ENCODE data around the gene CHTF18.

GRCh38 chr16:778909-779527 lies 9.4 kb upstream of the CHTF18 start:
- TF ChIP-seq, protein P1, sequence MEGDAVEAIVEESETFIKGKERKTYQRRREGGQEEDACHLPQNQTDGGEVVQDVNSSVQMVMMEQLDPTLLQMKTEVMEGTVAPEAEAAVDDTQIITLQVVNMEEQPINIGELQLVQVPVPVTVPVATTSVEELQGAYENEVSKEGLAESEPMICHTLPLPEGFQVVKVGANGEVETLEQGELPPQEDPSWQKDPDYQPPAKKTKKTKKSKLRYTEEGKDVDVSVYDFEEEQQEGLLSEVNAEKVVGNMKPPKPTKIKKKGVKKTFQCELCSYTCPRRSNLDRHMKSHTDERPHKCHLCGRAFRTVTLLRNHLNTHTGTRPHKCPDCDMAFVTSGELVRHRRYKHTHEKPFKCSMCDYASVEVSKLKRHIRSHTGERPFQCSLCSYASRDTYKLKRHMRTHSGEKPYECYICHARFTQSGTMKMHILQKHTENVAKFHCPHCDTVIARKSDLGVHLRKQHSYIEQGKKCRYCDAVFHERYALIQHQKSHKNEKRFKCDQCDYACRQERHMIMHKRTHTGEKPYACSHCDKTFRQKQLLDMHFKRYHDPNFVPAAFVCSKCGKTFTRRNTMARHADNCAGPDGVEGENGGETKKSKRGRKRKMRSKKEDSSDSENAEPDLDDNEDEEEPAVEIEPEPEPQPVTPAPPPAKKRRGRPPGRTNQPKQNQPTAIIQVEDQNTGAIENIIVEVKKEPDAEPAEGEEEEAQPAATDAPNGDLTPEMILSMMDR (conservative IDR thresholded peaks at IDR 0.05; ENCODE audit: low read depth, low read length) = no peak
- TF ChIP-seq POLR2A (IDR thresholded peaks at IDR 0.05; ENCODE audit: low read depth, low read length) (no peak), MXI1 (IDR thresholded peaks at IDR 0.05; ENCODE audit: borderline replicate concordance, low read depth, low read length) (no peak), RFX5 (IDR thresholded peaks at IDR 0.05; ENCODE audit: low read depth, low read length) (no peak), CHD1 (IDR thresholded peaks at IDR 0.05; ENCODE audit: low read depth, low read length) (no peak)
- TF ChIP-seq, protein P2, sequence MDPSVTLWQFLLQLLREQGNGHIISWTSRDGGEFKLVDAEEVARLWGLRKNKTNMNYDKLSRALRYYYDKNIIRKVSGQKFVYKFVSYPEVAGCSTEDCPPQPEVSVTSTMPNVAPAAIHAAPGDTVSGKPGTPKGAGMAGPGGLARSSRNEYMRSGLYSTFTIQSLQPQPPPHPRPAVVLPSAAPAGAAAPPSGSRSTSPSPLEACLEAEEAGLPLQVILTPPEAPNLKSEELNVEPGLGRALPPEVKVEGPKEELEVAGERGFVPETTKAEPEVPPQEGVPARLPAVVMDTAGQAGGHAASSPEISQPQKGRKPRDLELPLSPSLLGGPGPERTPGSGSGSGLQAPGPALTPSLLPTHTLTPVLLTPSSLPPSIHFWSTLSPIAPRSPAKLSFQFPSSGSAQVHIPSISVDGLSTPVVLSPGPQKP (IDR thresholded peaks at IDR 0.05; ENCODE audit: borderline replicate concordance, low read depth, low read length) = no peak
- TF ChIP-seq, protein P3, sequence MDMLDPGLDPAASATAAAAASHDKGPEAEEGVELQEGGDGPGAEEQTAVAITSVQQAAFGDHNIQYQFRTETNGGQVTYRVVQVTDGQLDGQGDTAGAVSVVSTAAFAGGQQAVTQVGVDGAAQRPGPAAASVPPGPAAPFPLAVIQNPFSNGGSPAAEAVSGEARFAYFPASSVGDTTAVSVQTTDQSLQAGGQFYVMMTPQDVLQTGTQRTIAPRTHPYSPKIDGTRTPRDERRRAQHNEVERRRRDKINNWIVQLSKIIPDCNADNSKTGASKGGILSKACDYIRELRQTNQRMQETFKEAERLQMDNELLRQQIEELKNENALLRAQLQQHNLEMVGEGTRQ (IDR thresholded peaks at IDR 0.05; ENCODE audit: low read depth, low read length) = no peak
